Liver (tissue), 9 donors: ENCODE measurements around the gene TERT. TPM values are rescaled to one million over a fixed set of nuclear protein-coding genes. Genes with fewer than 3 reads are reported as not detected.

Experiments
- DNase-seq: peaks from one replicate; pipeline ENCODE4 v3.0.0-alpha.2; 2017; ENCODE audit warnings: low spot score
- H3K27ac ChIP-seq, 2 donors: one replicate each; pipeline ENCODE4 v1.7.0; 2013; ENCODE audit warnings: inconsistent platforms in 2 of 2, low read length in 2 of 2, control low read depth in 1 of 2, low read depth in 1 of 2, mild to moderate bottlenecking in 1 of 2
- H3K27me3 ChIP-seq, 4 donors: one replicate each; pipeline versions ENCODE4 v1.6.1 to v1.7.0; 2013; ENCODE audit warnings: low read length in 3 of 4, inconsistent platforms in 1 of 4, mild to moderate bottlenecking in 1 of 4, moderate library complexity in 1 of 4; ENCODE audit not compliant: control insufficient read depth in 4 of 4, insufficient read depth in 4 of 4
- H3K36me3 ChIP-seq, 4 donors: one replicate each; pipeline versions ENCODE4 v1.6.1 to v1.7.0; 2013; ENCODE audit warnings: low read length in 3 of 4, mild to moderate bottlenecking in 3 of 4, low read depth in 1 of 4, moderate library complexity in 1 of 4; ENCODE audit not compliant: control insufficient read depth in 4 of 4, insufficient read depth in 3 of 4
- H3K4me1 ChIP-seq, 4 donors: one replicate each; pipeline versions ENCODE4 v1.6.1 to v1.7.0; 2013; ENCODE audit warnings: low read length in 3 of 4, mild to moderate bottlenecking in 3 of 4, moderate library complexity in 1 of 4; ENCODE audit not compliant: control insufficient read depth in 4 of 4, insufficient read depth in 4 of 4
- H3K4me3 ChIP-seq, 3 donors: one replicate each; pipeline versions ENCODE4 v1.6.1 to v1.7.0; 2013; ENCODE audit warnings: low read length in 3 of 3, control low read depth in 1 of 3, low read depth in 1 of 3, mild to moderate bottlenecking in 1 of 3
- H3K9ac ChIP-seq, 2 donors: one replicate each; pipeline ENCODE4 v1.7.0; 2013; ENCODE audit warnings: low read length in 2 of 2, mild to moderate bottlenecking in 2 of 2, moderate library complexity in 2 of 2, control low read depth in 1 of 2, low read depth in 1 of 2
- H3K9me3 ChIP-seq, 4 donors: one replicate each; pipeline versions ENCODE4 v1.6.1 to v1.7.0; 2013; ENCODE audit warnings: low read length in 3 of 4; ENCODE audit not compliant: control insufficient read depth in 4 of 4
- ATF3 ChIP-seq: IDR thresholded peaks from 2 replicates; pipeline ENCODE4 v1.6.1; 2016; ENCODE audit warnings: antibody characterized with exemption
- EGR1 ChIP-seq, 2 donors: IDR thresholded peaks; 2 replicates each; pipeline ENCODE4 v1.6.1; 2016 to 2018; ENCODE audit warnings: antibody characterized with exemption in 2 of 2, low read depth in 2 of 2
- FOXA1 ChIP-seq: IDR thresholded peaks from 2 replicates; pipeline ENCODE4 v1.6.1; 2016; ENCODE audit warnings: antibody characterized with exemption
- FOXA2 ChIP-seq: IDR thresholded peaks from 2 replicates; pipeline ENCODE4 v1.6.1; 2016; ENCODE audit warnings: antibody characterized with exemption
- HNF4A ChIP-seq, 2 donors: conservative IDR thresholded peaks; 2 replicates each; pipeline ENCODE4 v1.6.1; 2016; ENCODE audit warnings: antibody characterized with exemption in 2 of 2, mild to moderate bottlenecking in 2 of 2
- HNF4G ChIP-seq: IDR thresholded peaks from 2 replicates; pipeline ENCODE4 v1.6.1; 2016; ENCODE audit warnings: antibody characterized with exemption
- JUND ChIP-seq, 2 donors: IDR thresholded peaks; 2 replicates each; pipeline ENCODE4 v1.6.1; 2016; ENCODE audit warnings: antibody characterized with exemption in 2 of 2
- RAD21 ChIP-seq, 2 donors: IDR thresholded peaks; 2 replicates each; pipeline ENCODE4 v1.6.1; 2016; ENCODE audit warnings: antibody characterized with exemption in 2 of 2, mild to moderate bottlenecking in 2 of 2
- RXRA ChIP-seq, 2 donors: IDR thresholded peaks; 2 replicates each; pipeline ENCODE4 v1.6.1; 2017 to 2018; ENCODE audit warnings: antibody characterized with exemption in 2 of 2, mild to moderate bottlenecking in 1 of 2
- SP1 ChIP-seq: IDR thresholded peaks from 2 replicates; pipeline ENCODE4 v1.6.1; 2018; ENCODE audit warnings: antibody characterized with exemption, mild to moderate bottlenecking
- TAF1 ChIP-seq: conservative IDR thresholded peaks from 2 replicates; pipeline ENCODE4 v1.6.1; 2016; ENCODE audit warnings: antibody characterized with exemption, mild to moderate bottlenecking
- YY1 ChIP-seq: IDR thresholded peaks from 2 replicates; pipeline ENCODE4 v1.6.1; 2016; ENCODE audit warnings: antibody characterized with exemption, mild to moderate bottlenecking
- ZBTB33 ChIP-seq: IDR thresholded peaks from 2 replicates; pipeline ENCODE4 v1.6.1; 2016; ENCODE audit warnings: antibody characterized with exemption
- WGBS: extraction: QIAGEN DNeasy Blood & Tissue Kit; methylation state at CpG from one replicate; pipeline ENCODE4 v1.1.7; 2013; 5-methylcytosine and 5-hydroxymethylcytosine counted together
- polyA plus RNA-seq, 2 donors: library from polyadenylated mRNA; stranded (reverse) in 1 of 2; unstranded in 1 of 2; fragments of 200-250 nt in 1 of 2; fragments of >200 nt in 1 of 2; fragmentation: Nextera tagmentation in 1 of 2; extraction: Ambion mirVana in 1 of 2; gene quantifications; one replicate each; pipeline versions ENCODE4 v1.2.1 to v1.2.3, GENCODE V29; 2013 to 2015
- total RNA-seq, 2 donors: library from RNA; depleted of rRNA; stranded (reverse); fragments of >200 nt; gene quantifications; one replicate each; pipeline ENCODE4 v1.2.3, GENCODE V29; 2014
- TF ChIP-seq, protein P1 (sequence below): IDR thresholded peaks from 2 replicates; pipeline ENCODE4 v1.6.1; 2016; ENCODE audit warnings: antibody characterized with exemption
- TF ChIP-seq, protein P2 (sequence below): IDR thresholded peaks from 2 replicates; pipeline ENCODE4 v1.6.1; 2016; ENCODE audit warnings: antibody characterized with exemption, mild to moderate bottlenecking
- donor health status: healthy.
- donor health status: healthy.
- donor health status: healthy.
- donor health status: healthy.
- donor health status: healthy.

Gene TERT
- total and polyA plus RNA-seq, 4 donors = 0.14 TPM; not detected in 3

DNA sequence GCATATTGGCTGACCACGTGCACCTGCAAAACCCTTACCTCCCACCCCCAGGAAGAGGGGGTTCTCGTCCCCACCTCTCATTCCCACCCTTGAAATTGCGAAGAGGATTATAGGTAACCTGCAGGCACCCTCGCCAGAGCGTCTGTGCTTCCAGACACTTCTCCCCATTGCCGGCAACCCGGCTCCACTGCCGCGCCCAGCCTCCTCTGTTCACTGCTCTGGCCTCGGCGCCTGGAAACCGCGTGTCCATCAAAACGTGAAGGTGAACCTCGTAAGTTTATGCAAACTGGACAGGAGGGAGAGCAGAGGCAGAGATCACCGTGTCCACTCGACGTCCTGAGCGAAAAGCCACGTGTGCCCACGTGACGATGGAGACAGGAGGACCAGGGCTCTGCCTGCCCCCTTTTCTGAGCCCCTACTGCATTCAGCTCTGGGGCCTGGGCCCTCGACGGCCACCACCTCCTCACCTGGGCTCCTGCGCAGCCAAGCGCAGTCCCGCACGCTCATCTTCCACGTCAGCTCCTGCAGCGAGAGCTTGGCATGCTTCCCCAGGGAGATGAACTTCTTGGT, 1.9 kb downstream of the TERT start:
- TF ChIP-seq HNF4G (no peak), FOXA2 (no peak), SP1 (no peak), EGR1 (IDR thresholded peaks at IDR 0.05; ENCODE audit: low read depth in 2 of 2) (no peak), HNF4A (conservative IDR thresholded peaks at IDR 0.05) (no peak), JUND (IDR thresholded peaks at IDR 0.05) (no peak), ZBTB33 (no peak), FOXA1 (no peak), RAD21 (IDR thresholded peaks at IDR 0.05) (no peak), TAF1 (no peak)
- TF ChIP-seq, protein P1, sequence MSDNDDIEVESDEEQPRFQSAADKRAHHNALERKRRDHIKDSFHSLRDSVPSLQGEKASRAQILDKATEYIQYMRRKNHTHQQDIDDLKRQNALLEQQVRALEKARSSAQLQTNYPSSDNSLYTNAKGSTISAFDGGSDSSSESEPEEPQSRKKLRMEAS = no peak
- TF ChIP-seq, protein P2, sequence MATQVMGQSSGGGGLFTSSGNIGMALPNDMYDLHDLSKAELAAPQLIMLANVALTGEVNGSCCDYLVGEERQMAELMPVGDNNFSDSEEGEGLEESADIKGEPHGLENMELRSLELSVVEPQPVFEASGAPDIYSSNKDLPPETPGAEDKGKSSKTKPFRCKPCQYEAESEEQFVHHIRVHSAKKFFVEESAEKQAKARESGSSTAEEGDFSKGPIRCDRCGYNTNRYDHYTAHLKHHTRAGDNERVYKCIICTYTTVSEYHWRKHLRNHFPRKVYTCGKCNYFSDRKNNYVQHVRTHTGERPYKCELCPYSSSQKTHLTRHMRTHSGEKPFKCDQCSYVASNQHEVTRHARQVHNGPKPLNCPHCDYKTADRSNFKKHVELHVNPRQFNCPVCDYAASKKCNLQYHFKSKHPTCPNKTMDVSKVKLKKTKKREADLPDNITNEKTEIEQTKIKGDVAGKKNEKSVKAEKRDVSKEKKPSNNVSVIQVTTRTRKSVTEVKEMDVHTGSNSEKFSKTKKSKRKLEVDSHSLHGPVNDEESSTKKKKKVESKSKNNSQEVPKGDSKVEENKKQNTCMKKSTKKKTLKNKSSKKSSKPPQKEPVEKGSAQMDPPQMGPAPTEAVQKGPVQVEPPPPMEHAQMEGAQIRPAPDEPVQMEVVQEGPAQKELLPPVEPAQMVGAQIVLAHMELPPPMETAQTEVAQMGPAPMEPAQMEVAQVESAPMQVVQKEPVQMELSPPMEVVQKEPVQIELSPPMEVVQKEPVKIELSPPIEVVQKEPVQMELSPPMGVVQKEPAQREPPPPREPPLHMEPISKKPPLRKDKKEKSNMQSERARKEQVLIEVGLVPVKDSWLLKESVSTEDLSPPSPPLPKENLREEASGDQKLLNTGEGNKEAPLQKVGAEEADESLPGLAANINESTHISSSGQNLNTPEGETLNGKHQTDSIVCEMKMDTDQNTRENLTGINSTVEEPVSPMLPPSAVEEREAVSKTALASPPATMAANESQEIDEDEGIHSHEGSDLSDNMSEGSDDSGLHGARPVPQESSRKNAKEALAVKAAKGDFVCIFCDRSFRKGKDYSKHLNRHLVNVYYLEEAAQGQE = no peak
- Histone ChIP-seq H3K27ac (no peak overlapping the region), H3K4me3 (no peak overlapping the region), H3K4me1 (peaks cover 2 to 8% (median 6%) of the 10 kb centered on the region in 4 donors), H3K9ac (no peak overlapping the region), H3K9me3 (no peaks in the 10 kb centered on the region), H3K36me3 (no peaks in the 10 kb centered on the region), H3K27me3 (peaks cover 0 to 16% (median 0%) of the 10 kb centered on the region in 4 donors)
- WGBS = 86% methylated on average over 30 of the region's 30 CpGs
- DNase-seq = no peak

DNA sequence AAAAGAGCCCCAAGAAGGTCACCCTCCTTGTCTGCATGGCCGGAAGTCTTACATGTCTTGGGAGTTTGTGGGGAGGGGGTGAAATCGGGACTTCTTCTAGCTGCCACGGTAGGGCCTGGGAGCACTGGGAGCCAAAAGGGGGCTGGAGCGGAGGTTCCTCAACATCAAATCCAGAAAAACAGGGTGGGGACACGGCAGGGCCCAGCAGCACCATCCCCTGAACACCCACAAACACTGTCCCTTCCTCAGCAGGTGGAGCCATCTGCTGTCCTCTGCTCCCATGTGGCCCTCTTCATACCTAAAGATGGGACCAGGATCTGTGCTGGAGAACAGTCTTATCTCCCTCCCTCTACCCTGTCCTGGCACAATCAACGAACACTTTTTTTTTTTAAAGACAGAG, 2.7 kb downstream of the TERT start:
- no peak overlapping the region for H3K9ac ChIP-seq
- H3K9me3 ChIP-seq = no peaks in the 10 kb centered on the region
- DNase-seq = no peak
- peaks cover 2 to 8% (median 6%) of the 10 kb centered on the region in 4 donors for H3K4me1 ChIP-seq
- no peak overlapping the region for H3K27ac ChIP-seq
- no peak overlapping the region for H3K4me3 ChIP-seq
- H3K36me3 ChIP-seq = no peaks in the 10 kb centered on the region
- peaks cover 0 to 16% (median 0%) of the 10 kb centered on the region in 4 donors for H3K27me3 ChIP-seq
- WGBS = 70% methylated on average over 6 of the region's 6 CpGs
- TF ChIP-seq FOXA2 = no peak
- TF ChIP-seq FOXA1 = no peak
- no peak for TF ChIP-seq RXRA (IDR thresholded peaks at IDR 0.05)
- no peak for TF ChIP-seq ZBTB33
- no peak for TF ChIP-seq HNF4A (conservative IDR thresholded peaks at IDR 0.05)
- TF ChIP-seq ATF3 = no peak
- no peak for TF ChIP-seq SP1
- no peak for TF ChIP-seq TAF1
- TF ChIP-seq, protein P1 = no peak
- no peak for TF ChIP-seq YY1
- TF ChIP-seq HNF4G = no peak
- TF ChIP-seq EGR1 (IDR thresholded peaks at IDR 0.05; ENCODE audit: low read depth in 2 of 2) = no peak
